Brain microvascular endothelial cell (primary cell): ENCODE measurements around the gene FAM53B.

ENCODE experiments used
- DNase-seq: peaks from one replicate; pipeline ENCODE4 v3.0.0-alpha.2; 2020
- H3K27ac ChIP-seq: fragments of 250-450 bp; sonication (Bioruptor Pico); 2 replicates; pipeline ENCODE4 v1.5.1; 2020; ENCODE audit warnings: mild to moderate bottlenecking, moderate library complexity
- H3K27me3 ChIP-seq: fragments of 250-450 bp; sonication (Bioruptor Pico); replicated peaks from 2 replicates; pipeline ENCODE4 v1.5.1; 2020; ENCODE audit warnings: mild to moderate bottlenecking
- H3K36me3 ChIP-seq: fragments of 250-450 bp; sonication (Bioruptor Pico); replicated peaks from 2 replicates; pipeline ENCODE4 v1.5.1; 2020; ENCODE audit warnings: mild to moderate bottlenecking
- H3K4me3 ChIP-seq: 2 replicates; pipeline ENCODE4 v1.5.1; 2011; ENCODE audit warnings: low read depth, mild to moderate bottlenecking, control low read depth, low read length, moderate library complexity
- in situ Hi-C: cut with HindIII; loops from 2 replicates; pipeline ENCODE4 v1.10.0; 2017; ENCODE audit warnings: low sequenced_read_pairs, low pct_ligation_motif_present
- TF ChIP-seq, protein P1 (sequence below): IDR thresholded peaks from 2 replicates; pipeline ENCODE4 v1.5.1; 2011; ENCODE audit warnings: low read depth, mild to moderate bottlenecking, moderate library complexity, low read length, control low read depth, inconsistent platforms; ENCODE audit errors: missing control alignments

Gene FAM53B

DNA sequence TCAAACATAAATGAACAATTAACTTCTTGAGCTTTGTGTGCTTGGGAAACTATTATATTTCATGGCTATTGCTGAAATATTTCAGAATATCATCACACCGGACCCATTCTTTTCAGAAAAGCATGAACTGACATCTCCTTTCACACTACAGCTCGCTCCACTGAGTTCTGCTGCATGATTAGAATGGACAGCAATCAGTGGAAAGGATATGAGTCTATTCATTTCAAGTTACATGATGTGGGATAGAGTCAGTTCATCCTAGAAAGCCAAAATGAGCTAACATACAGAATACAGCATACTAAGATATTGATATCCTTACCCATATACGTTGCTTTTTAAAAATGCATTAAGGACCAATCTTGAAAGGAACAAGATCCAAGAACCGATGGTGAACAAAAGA lies 1.1 kb upstream of the FAM53B start:
- no peak for DNase-seq
- H3K36me3 ChIP-seq = peaks cover 2% of the 10 kb centered on the region
- H3K27me3 ChIP-seq = no peaks in the 10 kb centered on the region
- H3K27ac ChIP-seq = no peak overlapping the region
- no peak overlapping the region for H3K4me3 ChIP-seq
- TF ChIP-seq, protein P1, sequence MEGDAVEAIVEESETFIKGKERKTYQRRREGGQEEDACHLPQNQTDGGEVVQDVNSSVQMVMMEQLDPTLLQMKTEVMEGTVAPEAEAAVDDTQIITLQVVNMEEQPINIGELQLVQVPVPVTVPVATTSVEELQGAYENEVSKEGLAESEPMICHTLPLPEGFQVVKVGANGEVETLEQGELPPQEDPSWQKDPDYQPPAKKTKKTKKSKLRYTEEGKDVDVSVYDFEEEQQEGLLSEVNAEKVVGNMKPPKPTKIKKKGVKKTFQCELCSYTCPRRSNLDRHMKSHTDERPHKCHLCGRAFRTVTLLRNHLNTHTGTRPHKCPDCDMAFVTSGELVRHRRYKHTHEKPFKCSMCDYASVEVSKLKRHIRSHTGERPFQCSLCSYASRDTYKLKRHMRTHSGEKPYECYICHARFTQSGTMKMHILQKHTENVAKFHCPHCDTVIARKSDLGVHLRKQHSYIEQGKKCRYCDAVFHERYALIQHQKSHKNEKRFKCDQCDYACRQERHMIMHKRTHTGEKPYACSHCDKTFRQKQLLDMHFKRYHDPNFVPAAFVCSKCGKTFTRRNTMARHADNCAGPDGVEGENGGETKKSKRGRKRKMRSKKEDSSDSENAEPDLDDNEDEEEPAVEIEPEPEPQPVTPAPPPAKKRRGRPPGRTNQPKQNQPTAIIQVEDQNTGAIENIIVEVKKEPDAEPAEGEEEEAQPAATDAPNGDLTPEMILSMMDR = no peak
- in situ Hi-C loops = no loop called here

DNA sequence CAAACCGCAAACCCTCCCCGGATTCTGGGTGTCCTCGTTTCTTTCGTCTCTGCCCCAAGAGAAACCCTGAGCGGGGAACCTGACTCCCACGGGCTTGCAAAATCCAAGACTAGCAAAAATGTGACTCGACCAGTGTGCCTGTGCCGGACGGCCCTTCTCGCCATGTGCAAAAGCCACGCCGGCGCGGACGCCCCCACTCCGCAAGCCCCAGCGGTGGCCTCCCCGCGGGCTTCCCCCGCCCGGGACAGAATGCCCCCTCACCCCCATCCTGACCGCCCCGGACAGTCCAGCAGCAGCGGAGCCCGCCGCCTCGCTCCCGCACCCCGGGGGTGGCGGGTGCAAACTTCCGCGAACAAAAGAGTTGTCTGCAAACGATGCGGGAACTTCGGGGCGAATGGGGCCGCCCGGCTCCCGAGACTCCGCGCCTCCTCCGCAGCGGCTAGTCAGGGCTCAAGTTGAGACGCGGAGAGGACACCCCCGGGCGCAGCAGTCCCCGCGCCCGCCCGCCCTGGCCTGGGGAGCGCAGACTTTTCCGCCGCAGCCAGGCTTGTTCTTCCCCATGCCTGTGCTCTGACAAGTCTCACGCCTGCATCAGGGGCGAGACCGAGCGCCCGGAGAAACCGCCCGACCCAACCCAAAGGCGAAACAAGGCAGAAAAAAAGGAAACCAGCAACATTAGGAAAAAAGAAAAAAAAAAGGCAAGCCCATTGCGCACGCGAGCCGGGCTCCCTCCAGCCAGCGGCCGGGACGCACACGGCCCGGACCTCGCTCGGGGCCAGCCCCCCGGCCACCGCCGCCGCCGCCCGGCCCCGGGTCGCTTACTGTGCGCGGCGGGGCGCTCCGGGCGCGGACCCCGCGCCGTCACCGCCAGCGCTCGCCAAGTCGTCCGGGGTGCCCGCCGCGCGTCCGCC lies 732 bp downstream of the FAM53B start:
- Histone ChIP-seq H3K27me3 (no peaks in the 10 kb centered on the region), H3K27ac (no peak overlapping the region), H3K4me3 (peak overlapping the region; percentile 66), H3K36me3 (no peaks in the 10 kb centered on the region)
- peak; percentile 16 for DNase-seq
- TF ChIP-seq, protein P1 = no peak
- in situ Hi-C loops = no loop called here

DNA sequence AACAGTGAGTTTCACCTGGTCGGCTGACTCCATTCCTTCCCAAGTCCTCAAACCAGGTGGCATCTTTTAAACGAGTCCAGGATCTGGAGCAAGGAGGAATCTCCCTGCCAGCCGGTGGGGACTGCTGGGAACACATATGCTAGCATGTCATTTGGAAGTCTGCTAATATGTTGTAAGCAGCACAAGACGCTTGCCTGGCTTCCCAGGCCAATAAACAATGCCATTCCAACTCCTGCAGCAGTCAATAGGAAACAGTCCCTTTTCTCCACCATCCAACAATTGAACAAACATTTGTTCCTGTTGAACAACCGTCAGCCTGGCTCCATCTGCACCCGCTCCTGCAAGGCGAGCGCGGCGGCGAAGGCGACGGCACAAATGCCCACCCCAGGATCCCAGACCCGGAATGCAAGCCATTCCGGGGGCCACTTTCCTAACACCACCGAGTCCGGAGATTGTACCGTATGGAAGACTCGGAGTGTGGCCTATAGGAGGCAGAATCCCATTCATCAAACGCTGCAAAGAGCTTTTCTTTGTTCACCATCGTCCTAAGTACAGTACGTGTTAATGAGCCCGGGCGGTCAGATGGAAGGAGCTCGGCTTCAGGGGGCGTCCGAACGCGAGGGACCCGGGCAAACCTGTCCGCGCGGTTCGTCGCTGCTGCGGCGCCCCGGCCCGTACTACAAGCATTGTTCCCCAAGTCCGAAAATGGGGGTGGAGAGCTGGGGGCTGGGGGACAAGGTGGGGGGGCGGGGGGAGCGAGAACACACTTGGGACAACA lies 1.6 kb downstream of the FAM53B start:
- Histone ChIP-seq H3K27ac (no peak overlapping the region), H3K4me3 (peak overlapping the region; percentile 66), H3K27me3 (no peaks in the 10 kb centered on the region), H3K36me3 (no peaks in the 10 kb centered on the region)
- DNase-seq = peak; percentile 24
- TF ChIP-seq, protein P1 = peak; percentile 62
- in situ Hi-C loops = no loop called here

DNA sequence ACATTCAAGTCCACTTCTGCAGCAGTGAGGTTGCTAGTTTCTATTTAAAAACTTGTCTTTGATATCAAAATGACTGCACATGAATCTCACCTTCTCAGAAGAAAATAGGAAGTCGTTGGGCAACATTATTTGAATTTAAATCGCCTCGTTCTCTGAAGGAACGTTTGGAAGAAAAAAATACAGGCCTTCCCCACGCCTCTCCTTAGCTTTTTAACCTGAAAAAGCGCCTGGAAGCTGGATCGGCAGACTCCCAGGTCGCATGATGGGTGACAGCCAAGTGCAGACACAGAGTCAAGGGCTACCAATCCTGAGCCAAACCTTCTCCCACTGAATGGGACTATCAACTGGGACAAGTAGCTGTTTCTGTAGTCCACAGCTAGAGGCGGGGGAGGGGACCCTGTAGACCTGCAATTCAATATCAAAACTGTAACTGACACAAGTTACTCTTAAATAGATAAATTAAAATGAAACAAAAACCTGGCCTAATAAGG lies 2.2 kb downstream of the FAM53B start:
- Histone ChIP-seq H3K27me3 (no peaks in the 10 kb centered on the region), H3K27ac (no peak overlapping the region), H3K36me3 (no peaks in the 10 kb centered on the region), H3K4me3 (no peak overlapping the region)
- DNase-seq = no peak
- in situ Hi-C loops = no loop called here
- TF ChIP-seq, protein P1 = no peak

DNA sequence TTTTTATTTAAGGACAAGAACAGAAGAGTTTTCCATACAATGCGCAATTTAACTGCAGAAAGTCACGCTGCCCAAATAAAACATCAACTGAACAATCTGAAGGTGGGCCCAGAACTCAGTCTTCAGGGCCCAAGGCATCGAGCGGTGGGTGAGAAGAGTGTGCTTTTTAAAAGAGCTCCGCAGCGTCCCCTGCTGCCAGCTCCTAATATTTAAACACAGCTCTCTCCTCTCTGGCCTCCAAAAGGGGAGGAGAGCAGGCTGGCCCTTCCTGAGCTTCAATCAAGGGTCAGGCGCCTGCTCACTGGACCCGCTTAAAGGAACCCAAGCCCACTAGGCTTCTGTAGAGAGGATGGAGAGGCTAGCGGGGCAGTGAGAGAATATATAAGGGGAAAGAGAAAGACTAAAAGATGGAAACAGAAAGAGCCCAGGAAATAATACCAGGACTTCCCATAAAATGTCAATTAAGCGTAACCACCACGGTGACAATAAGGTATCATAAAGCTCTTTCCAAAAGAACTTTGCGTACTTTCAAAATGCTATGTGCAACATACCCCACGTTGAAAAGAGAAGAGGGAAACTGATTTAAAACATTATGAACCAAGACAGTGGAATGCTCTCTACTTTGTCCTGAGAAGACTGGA lies 2.8 kb downstream of the FAM53B start:
- Histone ChIP-seq H3K4me3 (no peak overlapping the region), H3K27me3 (no peaks in the 10 kb centered on the region), H3K36me3 (no peaks in the 10 kb centered on the region), H3K27ac (no peak overlapping the region)
- TF ChIP-seq, protein P1 = peak; percentile 87
- in situ Hi-C loops = no loop called here
- peak; percentile 69 for DNase-seq
